ENCODE data around the gene FZD10. TPM values are rescaled to one million over a fixed set of nuclear protein-coding genes. Genes with fewer than 3 reads are reported as not detected.

The FZD10 gene
- total RNA-seq, 1 donor: not detected

DNA sequence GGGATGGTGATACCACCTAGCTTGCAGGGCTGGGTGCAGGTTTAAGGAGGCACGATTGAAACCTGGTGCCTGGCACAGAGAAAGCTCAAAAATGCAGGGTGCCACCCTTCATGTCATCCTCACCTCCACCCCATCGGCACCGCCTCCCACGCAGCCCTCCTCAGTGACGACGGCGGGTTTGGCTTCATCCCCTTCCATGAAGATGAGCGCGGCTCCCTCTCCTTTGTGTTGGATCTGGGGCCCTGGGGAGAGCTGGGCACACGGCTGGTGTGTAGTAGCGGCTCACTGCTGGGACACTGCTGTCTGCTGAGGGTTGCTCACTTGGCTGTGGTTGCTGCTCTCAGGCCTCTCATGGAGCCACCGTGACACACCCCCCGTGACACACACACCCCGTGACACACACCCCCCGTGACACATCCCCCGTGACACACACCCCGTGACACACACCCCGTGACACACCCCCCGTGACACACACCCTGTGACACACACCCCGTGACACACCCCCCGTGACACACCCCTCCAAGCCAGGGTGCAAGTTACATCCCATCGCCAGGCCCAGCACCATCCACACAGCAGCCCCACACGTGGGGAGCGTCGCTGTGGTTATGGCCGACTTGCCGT lies 42.9 kb upstream of the FZD10 start:
- TF ChIP-seq, protein P1, sequence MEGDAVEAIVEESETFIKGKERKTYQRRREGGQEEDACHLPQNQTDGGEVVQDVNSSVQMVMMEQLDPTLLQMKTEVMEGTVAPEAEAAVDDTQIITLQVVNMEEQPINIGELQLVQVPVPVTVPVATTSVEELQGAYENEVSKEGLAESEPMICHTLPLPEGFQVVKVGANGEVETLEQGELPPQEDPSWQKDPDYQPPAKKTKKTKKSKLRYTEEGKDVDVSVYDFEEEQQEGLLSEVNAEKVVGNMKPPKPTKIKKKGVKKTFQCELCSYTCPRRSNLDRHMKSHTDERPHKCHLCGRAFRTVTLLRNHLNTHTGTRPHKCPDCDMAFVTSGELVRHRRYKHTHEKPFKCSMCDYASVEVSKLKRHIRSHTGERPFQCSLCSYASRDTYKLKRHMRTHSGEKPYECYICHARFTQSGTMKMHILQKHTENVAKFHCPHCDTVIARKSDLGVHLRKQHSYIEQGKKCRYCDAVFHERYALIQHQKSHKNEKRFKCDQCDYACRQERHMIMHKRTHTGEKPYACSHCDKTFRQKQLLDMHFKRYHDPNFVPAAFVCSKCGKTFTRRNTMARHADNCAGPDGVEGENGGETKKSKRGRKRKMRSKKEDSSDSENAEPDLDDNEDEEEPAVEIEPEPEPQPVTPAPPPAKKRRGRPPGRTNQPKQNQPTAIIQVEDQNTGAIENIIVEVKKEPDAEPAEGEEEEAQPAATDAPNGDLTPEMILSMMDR (IDR thresholded peaks at IDR 0.05; ENCODE audit: insufficient read depth, low read length): no peak
- no peak for DNase-seq (ENCODE audit: low read depth)
- no peak overlapping the region for H3K4me3 ChIP-seq (ENCODE audit: low read depth, low read length)

DNA sequence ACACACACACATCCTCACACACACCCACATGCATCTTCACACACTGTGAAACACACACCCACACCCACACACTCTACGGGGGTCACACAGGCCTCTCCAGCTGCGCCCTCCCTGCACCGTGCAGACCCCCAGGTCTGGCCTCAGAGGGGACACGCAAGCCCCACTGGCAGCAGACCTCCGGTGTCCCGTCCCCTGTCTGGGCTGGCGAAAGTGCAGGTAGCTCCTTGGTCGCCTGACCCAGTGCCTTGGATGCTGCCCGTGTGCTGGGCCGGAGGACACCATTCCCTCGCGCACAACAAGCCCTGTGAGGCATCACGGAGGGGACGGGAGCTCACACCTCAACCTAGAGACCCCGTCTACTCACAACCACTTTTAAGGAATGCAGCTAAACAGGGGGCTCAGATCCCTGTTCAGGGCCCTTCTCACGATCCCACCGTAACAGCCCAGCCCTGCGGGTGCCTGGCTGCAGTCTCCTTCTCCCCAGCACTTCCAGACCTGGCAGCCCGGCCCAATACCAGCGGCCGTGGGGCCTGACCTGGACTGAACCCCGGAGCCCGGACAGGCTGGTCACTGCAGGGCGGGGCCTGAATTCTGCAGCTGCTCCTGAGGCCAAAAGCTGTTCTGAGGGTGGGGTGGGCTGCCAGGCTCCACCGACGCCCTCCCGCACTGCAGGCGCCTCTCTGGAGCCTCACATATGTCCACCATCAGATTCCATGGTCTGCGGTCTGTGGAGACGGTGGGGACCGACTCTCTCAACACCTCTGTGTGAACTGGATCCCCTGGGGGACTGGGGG lies 42.1 kb upstream of the FZD10 start:
- TF ChIP-seq, protein P1 (IDR thresholded peaks at IDR 0.05; ENCODE audit: insufficient read depth, low read length): no peak
- DNase-seq (ENCODE audit: low read depth): no peak
- H3K4me3 ChIP-seq (ENCODE audit: low read depth, low read length): no peak overlapping the region

DNA sequence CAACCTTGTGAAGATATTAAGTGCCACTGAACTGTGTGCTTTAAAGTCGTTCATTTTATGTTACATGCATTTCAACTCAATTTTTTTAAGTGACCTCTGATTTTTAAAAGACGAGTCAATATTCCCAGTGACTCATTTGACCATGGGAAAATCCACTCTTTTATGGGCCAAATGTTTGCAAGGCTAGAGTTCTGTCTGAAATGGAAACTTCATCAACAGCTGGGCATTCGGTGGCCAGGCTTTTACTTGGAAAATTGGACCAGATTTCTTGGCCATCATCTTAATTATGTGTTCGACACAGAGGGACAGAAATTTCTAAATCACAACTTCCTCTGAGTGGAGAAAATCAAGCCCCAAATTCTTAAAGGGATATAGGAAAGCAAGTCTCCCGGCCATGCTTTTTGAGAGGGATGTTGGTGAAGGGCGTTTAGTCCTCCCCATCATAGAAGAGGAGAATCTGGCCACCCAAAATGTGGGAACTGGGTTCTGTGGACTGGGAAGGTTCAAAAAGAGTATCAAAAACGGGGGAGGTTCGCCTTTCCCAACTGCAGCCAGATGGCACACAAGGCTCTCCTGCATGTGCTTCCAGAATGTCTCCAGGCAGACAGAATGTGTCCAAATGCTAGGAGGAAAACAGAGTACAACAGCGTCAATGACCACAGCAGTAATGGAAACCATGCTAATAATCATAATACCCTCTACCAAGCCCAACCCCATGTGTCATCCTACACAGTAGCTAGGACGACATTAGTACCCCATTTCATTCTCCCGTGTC lies 40.9 kb upstream of the FZD10 start:
- DNase-seq (ENCODE audit: low read depth): no peak
- TF ChIP-seq, protein P1 (IDR thresholded peaks at IDR 0.05; ENCODE audit: insufficient read depth, low read length): no peak
- no peak overlapping the region for H3K4me3 ChIP-seq (ENCODE audit: low read depth, low read length)

DNA sequence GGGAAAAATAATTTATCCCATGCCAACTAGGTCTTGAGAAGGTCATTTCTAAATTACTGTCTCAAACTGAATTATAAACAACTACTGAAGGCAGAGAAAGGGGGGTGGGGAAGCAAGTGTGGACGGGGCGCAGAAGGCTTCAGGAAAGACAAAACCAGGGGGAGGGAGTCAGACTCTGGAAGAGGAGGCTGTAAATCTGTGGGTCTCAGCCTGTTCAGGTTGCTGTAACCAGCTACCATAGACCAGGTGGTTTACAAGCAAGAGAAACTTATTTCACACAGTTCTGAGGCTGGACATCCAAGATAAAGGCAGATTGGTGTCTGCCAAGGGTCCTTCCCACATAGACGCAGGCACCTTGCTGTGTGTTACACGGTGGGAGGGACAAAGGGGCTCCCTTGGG lies 39.9 kb upstream of the FZD10 start:
- TF ChIP-seq, protein P1 (IDR thresholded peaks at IDR 0.05; ENCODE audit: insufficient read depth, low read length): no peak
- no peak for DNase-seq (ENCODE audit: low read depth)
- H3K4me3 ChIP-seq (ENCODE audit: low read depth, low read length): no peak overlapping the region

DNA sequence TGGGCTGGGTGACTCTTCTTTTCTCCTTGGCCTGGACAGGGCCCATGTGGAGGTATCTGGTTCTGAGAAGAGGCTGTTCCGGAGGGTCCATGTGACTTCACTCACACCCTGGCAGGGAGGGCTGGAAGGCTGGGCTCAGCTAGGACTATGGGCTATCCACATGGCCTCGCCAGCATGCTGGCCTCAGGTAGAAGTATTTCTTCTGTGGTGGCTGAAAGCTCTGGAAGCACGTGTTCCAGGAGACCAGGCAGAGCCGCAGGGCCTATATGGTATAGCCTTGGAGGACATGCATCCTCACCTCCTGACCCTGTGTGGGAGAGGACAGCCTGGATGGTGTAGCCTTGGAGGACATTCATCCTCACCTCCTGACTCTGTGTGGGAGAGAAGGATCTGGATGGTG lies 38.2 kb upstream of the FZD10 start:
- no peak for DNase-seq (ENCODE audit: low read depth)
- TF ChIP-seq, protein P1 (IDR thresholded peaks at IDR 0.05; ENCODE audit: insufficient read depth, low read length): no peak
- H3K4me3 ChIP-seq (ENCODE audit: low read depth, low read length): no peak overlapping the region

DNA sequence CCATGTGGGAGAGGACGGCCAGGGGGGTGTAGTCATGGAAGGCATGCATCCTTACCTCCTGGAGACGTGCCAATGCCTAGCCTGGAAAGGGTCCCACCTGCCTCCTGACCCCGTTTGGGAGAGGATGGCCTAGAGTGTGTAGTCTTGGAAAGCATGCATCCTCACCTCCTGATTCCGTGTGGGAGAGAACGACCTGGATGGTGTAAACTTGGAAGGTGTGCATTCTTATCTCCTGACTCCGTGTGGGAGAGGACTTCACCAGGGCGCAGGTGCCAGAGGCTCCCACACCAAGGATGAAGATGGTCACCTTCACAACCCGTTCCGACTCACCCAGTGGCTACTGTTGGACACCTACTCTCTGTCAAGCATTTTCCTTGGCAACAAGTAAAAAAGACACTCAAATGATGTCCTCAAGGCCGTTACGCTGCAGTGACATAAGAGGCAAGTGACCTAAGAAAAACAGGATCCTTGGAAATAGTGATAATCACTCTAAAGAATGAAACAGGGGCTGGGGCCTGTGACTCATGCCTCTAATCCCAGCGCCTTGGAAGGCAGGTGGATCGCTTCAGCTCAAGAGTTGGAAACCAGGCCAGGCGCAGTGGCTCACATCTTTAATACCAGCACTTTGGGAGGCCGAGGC lies 37.5 kb upstream of the FZD10 start:
- TF ChIP-seq, protein P1 (IDR thresholded peaks at IDR 0.05; ENCODE audit: insufficient read depth, low read length): no peak
- DNase-seq (ENCODE audit: low read depth): no peak
- H3K4me3 ChIP-seq (ENCODE audit: low read depth, low read length): no peak overlapping the region
